Measurements from ENCODE around the gene TRIM28. TPM values are rescaled to one million over a fixed set of nuclear protein-coding genes. Genes with fewer than 3 reads are reported as not detected.
"Not testable (repeated sequence)": the region's sequence is repeated elsewhere in the genome, so short reads cannot be mapped to it uniquely, and the experiment has no call there.

TRIM28 gene
- total RNA-seq, 1 donor from 2014 or later: 698 TPM

DNA sequence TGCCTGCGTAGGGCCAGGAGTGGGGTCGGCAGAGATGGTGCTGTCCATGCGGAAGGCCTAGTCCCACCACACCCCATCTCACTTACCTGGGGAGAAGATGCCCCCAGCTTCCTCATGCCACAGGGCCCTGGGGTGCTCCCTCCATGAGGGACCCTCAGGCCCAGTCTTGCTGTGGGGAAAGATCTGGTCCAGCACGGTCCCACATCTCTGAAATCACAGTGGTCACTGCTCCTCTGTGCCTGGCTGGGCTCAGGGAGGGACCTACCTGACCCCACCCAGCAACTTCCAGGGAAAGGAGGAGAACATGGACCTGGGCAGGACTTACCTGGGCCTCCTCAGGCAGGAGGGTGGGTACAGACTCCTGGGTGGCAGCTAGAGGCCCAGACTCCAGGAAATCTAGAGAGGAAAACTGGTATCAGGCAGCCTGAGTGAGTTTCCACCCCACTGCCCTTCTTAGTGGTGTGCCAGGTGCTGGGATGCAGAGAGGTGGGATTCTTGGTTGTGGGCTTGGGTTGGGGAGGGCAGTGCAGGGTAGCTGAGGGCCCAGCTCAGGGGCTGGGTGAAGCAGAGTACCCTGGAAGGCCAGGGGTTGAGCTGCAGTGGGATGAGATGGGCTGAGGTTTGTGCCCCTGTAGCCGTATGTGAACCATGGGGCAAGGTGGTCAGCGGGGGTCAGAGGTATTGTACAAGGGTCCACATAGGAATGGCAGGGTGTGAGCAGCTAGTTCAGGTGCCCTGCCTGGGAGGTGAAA lies 25.5 kb downstream of the TRIM28 start:
- H3K27me3 Mint-ChIP-seq: peaks cover 3% of the 10 kb centered on the region
- DNase-seq: peak; percentile 52
- H3K4me3 Mint-ChIP-seq: no peak overlapping the region
- H3K9me3 Mint-ChIP-seq: peaks cover 4% of the 10 kb centered on the region
- no peak overlapping the region for H3K27ac Mint-ChIP-seq
- H3K4me1 Mint-ChIP-seq: peaks cover 26% of the 10 kb centered on the region
- intact Hi-C loops (cut with micrococcal nuclease): no loop called here
- peaks cover 31% of the 10 kb centered on the region for H3K36me3 Mint-ChIP-seq (ENCODE audit: low read depth)

DNA sequence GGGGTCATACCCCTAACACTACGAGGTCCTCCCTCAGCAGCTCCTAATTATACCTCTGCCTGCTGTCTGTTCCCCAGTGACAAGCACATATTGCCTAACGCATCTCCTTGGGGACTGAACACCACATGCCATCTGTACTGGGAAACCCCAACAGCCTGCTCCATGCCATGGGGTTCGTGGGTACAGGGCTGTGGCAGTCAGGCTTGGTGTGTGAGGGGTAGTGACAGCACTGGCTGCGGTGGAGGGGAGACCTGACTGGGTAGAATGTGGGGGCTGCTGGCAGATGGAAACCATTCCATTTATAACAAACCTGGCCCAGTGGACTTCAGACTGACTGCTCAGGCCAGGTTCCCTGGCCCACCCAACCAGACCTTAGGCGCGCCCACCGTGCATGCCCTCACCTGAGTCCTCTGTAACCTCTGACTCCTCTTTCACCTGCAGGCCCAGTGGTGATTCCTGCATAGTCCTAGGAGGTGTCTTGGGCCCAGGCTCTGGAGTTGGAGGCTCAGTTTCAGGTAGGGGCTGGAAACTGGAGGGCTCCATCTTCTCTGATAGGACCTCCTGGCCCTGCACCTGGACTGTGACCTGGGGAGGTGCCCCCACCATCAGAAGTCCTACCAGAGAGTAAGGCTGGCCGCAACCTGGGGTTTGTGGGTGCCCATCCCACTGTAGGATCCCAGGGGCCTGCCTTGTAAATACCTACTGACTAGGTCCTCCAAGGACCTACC lies 26.2 kb downstream of the TRIM28 start:
- Mint-ChIP-seq H3K4me1 (peaks cover 26% of the 10 kb centered on the region), H3K27me3 (peaks cover 3% of the 10 kb centered on the region), H3K27ac (no peak overlapping the region), H3K9me3 (peaks cover 4% of the 10 kb centered on the region), H3K36me3 (ENCODE audit: low read depth) (peaks cover 29% of the 10 kb centered on the region), H3K4me3 (no peak overlapping the region)
- peak; percentile 58 for DNase-seq
- intact Hi-C loops (cut with micrococcal nuclease): no loop called here

DNA sequence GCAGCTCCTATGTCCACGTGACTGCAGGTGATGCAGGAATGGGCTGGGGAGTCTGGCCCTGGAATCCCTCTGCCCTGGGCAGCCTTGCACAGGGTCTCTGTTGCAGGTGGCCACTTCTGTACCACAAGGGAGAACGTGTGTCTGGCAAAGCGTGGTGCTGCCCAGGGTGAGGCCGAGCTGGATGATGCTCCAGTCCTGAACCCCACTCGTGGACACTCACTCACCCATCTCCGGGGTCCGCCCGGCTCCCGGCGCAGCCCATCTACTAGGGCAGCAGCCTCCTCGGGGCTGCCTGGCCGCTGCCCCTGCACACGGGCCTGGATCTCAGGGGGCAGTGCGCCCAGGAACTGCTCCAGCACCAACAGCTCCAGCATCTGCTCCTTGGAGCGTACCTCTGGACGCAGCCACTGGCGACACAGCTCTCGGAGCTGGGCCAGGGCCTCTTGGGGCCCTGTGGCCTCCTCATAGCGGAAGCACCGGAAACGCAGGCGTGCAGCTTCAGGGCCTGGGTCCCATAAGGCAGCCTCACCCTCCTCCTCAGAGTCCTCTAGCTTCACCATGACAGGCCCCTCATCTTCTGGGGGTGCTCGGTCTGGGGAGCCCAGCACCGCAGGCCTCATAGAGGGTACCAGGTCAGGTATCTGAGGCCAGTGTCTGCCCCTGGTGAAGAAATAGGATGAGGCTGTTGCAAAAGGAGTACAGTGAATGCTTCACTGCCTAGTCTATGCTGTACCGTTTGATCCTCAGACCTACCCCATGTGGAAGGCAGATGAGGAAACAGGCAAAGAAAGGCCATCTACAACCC lies 27.1 kb downstream of the TRIM28 start:
- Mint-ChIP-seq H3K27ac (no peak overlapping the region), H3K4me1 (peaks cover 30% of the 10 kb centered on the region), H3K36me3 (ENCODE audit: low read depth) (peaks cover 29% of the 10 kb centered on the region), H3K9me3 (peaks cover 4% of the 10 kb centered on the region), H3K27me3 (peaks cover 3% of the 10 kb centered on the region), H3K4me3 (peak overlapping the region; percentile 95)
- peak; percentile 58 for DNase-seq
- intact Hi-C loops (cut with micrococcal nuclease): no loop called here

DNA sequence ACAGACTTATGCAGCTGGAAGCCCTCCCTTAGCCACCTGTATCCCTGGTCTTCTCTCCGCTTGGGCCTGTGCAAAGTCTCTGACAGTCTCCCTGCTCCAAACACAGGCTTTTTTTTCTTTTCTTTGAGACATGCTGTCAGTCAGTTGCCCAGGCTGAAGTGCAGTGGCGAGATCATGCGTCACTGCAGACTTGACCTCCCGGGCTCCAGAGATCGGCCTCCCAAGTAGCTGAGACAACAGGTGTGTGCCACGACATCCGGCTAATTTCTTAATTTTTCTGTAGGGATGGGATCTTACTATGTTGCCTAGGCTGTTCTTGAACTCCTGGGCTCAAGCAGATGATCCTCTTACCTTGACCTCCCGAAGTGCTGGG lies 27.7 kb downstream of the TRIM28 start:
- Mint-ChIP-seq H3K9me3 (peaks cover 4% of the 10 kb centered on the region), H3K4me1 (peaks cover 31% of the 10 kb centered on the region), H3K36me3 (ENCODE audit: low read depth) (peaks cover 29% of the 10 kb centered on the region), H3K4me3 (peak overlapping the region; percentile 95), H3K27me3 (peaks cover 3% of the 10 kb centered on the region), H3K27ac (peak overlapping the region; percentile 99)
- intact Hi-C loops (cut with micrococcal nuclease): no loop called here
- no peak for DNase-seq

DNA sequence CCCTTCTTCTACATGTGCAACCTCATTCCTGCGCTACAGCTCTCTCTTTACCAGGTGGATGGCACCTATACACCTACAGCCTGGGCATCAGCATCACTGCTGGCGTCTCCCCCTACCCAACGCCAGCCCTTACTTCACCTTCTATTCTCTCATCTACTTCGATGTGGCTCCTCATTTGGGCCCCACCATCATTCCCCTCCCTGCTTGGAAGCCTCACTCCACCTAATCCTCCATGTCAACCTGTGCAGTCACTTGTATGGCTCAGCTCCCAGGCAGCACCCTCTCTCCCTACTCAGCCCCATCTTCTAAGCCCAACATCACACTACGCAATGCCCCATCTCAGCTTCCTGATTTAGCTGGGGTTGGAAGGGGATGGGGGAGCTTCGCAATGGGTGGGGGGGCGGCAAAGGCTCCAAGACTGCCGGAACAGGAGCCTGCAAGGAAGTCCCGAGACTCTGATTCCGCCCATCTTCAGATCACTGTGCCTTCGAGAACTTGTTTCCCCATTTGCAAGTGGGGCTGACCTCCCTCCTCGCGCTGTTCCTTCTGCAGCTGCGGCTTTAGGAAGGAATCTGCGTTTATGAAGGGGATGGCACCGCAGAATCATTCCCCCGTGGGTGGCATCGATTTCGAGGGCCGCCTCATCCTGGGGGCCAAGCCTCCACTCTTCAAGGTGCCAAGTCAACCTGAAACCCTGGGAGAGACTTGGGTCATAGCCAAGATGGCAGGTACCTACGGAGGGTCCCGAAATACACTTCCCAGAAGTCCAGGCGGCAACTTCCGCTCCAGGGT lies 28.4 kb downstream of the TRIM28 start:
- H3K27ac Mint-ChIP-seq: peak overlapping the region; percentile 99
- H3K27me3 Mint-ChIP-seq: peaks cover 3% of the 10 kb centered on the region
- DNase-seq: no peak
- H3K9me3 Mint-ChIP-seq: peaks cover 4% of the 10 kb centered on the region
- H3K4me3 Mint-ChIP-seq: peak overlapping the region; percentile 95
- peaks cover 29% of the 10 kb centered on the region for H3K36me3 Mint-ChIP-seq (ENCODE audit: low read depth)
- H3K4me1 Mint-ChIP-seq: peaks cover 32% of the 10 kb centered on the region
- intact Hi-C loops (cut with micrococcal nuclease): no loop called here

DNA sequence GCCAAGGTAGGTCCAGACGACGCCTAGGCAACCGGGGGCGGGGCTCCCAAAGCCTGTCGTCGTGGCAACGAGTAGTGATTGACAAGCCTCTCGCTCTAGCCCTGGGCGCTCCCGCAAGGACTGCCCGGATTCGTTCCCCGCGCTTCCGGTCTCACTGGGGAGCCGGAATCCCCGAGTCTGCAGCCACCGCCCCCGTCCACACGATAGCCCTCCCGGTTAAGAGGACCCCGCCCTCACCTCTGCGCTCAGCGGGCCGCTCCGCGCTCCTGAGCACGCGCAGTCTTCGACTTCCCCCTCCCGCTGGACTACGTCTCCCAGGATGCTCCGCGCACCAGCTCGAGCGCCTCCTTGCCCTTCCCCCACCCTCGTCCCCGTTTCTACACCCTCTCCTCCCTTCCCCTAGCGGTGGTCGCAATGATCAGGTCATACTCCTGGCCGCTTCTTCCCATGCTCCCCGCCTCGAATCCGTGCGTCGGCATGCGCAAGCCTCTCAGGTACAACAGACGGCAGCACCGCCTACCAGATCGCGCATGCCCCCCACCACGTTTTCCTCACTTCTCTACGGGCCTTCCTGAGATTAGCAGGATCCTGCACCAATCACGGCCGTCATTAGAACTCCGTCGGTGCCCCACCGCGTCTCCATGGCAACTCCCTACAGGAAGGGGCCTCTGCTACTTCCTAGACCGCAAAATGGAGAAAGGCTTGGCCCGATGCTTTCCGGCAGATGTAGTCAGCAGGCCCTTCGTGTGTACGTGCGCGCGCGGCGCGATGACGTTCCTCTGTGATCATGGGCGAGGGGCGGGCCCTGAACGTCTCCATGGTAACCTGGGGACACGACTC lies 29.2 kb downstream of the TRIM28 start, which contains the start of gene MZF1:
Gene MZF1, minus strand, starts transcription at position 518 of the 840 bp plus-strand sequence. CDS start 1,946 bp downstream, outside the sequence.
- Mint-ChIP-seq H3K36me3 (ENCODE audit: low read depth) (peaks cover 30% of the 10 kb centered on the region), H3K4me3 (peak within 1 kb of the TSS; percentile 95), H3K27ac (peak within 1 kb of the TSS; percentile 99), H3K27me3 (peaks cover 3% of the 10 kb centered on the region), H3K9me3 (peaks cover 4% of the 10 kb centered on the region), H3K4me1 (peaks cover 37% of the 10 kb centered on the region)
- peak; percentile 100 for DNase-seq
- intact Hi-C loops (cut with micrococcal nuclease): loop anchor here (1.0 kb wide), 5 partner anchors 14 to 268 kb away; partner anchors contain the start of genes ERVK3-1, TRIM28, ZBTB45 and ZNF324

DNA sequence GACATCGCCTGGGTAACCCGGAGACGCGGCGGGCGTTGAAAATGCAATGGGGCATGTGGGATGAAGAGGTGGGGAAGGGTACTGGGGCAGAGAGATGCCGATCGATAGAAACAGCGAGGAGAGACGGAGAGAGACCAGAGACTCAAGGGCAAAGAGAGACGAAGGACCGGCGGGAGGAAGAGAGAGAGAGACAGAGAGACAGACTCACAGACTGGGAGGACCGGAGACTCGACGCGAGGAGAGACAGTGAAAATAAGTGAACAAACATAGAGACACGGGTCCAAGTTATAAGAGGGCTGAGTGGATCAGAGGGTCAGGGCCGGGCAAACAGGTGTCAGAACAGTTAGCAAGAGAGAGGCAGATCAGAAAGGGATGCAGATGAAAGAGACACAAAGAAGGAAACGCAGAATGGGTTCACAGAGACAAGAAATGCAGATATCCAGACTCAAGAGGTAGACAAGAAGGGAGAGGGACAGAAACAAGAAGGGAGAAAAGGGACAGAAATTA lies 29.8 kb downstream of the TRIM28 start:
- Mint-ChIP-seq H3K4me1 (peaks cover 40% of the 10 kb centered on the region), H3K27ac (peak overlapping the region; percentile 99), H3K4me3 (peak overlapping the region; percentile 95), H3K36me3 (ENCODE audit: low read depth) (peaks cover 25% of the 10 kb centered on the region), H3K9me3 (peaks cover 4% of the 10 kb centered on the region), H3K27me3 (peaks cover 3% of the 10 kb centered on the region)
- intact Hi-C loops (cut with micrococcal nuclease): loop anchor here (1.0 kb wide), 5 partner anchors 14 to 268 kb away; partner anchors contain the start of genes ERVK3-1, TRIM28, ZBTB45 and ZNF324
- no peak for DNase-seq

DNA sequence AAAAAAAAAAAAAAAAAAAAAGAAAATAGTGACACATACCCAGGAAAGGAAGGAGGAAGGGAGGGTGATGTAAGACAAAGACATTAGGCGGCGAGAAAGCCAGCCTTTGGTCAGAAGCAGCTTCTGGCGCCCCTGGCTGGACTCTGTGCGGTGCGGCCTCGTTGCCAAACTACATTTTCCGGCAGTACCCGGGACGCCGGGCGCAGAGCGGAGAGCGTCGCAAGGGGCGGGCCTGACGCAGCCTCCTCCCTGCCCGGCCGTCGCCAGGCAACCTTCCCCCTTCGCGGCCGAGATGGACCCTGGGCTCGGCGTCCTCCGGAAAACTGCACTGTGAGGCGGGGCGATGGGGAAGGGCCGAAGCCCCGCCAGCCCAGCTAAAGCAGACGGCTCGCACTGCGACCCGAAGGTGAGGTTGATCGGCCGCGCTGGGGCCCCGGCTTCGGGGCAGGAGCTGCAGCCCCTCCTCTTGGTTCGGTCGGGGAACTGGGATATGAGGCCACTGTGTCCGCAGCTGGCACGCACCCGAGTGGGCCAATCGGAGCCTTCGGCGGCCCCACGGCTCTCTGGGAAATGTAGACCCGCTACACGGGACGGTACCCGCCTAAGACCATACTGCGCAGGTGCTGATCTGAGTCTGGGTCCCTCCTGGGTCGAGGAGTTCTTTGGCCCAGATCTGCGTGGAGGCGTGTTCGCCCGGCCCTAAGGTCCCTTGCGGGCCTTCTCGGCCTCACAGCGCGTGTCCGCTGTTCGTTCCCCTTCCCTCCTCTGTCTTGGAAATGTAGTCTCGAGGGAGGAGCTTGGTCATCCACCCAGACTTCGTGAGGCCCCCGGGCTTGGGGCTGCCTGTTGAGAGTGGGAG lies 31.5 kb downstream of the TRIM28 start:
- peaks cover 47% of the 10 kb centered on the region for H3K4me1 Mint-ChIP-seq

DNA sequence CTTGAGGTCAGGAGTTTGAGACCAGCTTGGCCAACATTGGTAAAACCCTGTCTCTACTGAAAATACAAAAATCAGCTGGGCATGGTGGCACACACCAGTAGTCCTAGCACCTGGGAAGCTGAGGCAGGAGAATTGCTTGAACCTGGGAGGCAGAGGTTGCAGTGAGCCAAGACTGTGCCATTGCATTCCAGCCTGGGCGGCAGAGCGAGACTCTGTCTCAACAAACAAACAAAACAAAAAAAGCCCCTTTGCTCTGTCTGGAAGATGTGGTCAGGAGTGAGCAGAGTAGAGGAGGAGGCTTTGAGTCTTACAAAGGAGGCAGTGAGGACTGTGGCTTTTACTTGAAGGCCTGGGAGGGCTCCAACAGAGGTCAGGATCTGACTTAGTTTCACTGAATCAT lies 33.7 kb downstream of the TRIM28 start:
- Mint-ChIP-seq H3K27ac (peak overlapping the region; percentile 62), H3K4me1 (peaks cover 44% of the 10 kb centered on the region), H3K4me3 (peak overlapping the region; percentile 26)
- intact Hi-C loops (cut with micrococcal nuclease); H3K9me3 Mint-ChIP-seq; H3K27me3 Mint-ChIP-seq; H3K36me3 Mint-ChIP-seq (ENCODE audit: low read depth): not testable (repeated sequence)
- peak; percentile 54 for DNase-seq

More for the DNA sequence above, 31.5 kb downstream of the TRIM28 start:
- peaks cover 12% of the 10 kb centered on the region for H3K36me3 Mint-ChIP-seq (ENCODE audit: low read depth)
- H3K27ac Mint-ChIP-seq: peak overlapping the region; percentile 99
- H3K4me3 Mint-ChIP-seq: peak overlapping the region; percentile 95
- H3K27me3 Mint-ChIP-seq: peaks cover 3% of the 10 kb centered on the region
- intact Hi-C loops (cut with micrococcal nuclease): no loop called here
- H3K9me3 Mint-ChIP-seq: peaks cover 4% of the 10 kb centered on the region
- DNase-seq: peak; percentile 95

DNA sequence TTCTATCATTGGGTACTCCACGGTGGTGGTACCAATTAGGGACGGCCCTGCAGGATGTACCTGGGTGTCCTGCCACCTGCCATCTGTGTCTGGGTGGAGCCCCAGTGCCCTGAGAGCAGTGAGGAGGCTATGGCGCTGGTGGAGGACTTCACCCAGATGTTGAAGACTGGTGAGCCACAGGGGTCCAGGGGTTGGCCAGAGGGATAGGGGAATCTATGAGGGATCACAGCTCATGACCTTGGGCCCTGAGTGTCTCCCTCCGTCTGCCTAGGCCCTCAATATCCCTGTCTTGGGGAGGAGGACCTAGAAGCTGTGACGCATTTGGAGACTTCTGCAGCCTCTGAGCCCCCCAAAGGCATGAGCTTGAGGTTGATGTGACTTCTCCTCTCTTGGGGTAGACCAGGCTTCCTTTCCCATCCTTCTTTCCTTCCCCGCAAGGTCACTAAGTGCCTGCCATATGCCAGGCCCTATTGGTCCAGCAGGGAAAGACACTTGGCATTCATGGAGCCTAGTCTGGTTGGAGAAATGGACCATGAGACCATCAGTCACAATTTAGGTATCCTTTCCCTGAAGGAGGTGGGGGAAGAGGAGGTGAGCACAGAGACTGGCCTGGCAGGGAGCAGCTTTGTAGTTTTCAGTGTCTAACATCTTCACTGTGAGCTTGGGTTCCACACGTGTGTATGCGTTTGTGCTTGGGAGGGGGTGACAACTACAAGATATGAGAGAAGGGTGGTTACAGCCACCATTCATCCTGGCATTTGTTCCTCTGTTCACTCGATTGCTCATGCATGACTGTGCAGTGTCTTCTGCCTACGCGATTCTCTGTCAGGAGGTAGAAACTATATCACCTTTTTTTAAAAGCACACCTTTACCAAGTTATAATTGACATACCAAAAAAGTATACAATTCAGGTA lies 34.4 kb downstream of the TRIM28 start:
- peaks cover 42% of the 10 kb centered on the region for H3K4me1 Mint-ChIP-seq
- intact Hi-C loops (cut with micrococcal nuclease): no loop called here

More for the DNA sequence above, 34.4 kb downstream of the TRIM28 start:
- Mint-ChIP-seq H3K27ac (peak overlapping the region; percentile 62), H3K27me3 (peaks cover 2% of the 10 kb centered on the region), H3K4me3 (peak overlapping the region; percentile 26), H3K36me3 (ENCODE audit: low read depth) (peaks cover 10% of the 10 kb centered on the region), H3K9me3 (no peaks in the 10 kb centered on the region)
- peak; percentile 57 for DNase-seq
